VCaP (cell line): Measurements from ENCODE around the gene HSF5.
A peak's percentile ranks its signal among the peaks of the same experiment; 100 is the strongest.

Source experiments
- H3K27ac ChIP-seq: fragments of 450-650 bp; 2 replicates; pipeline ENCODE4 v1.5.1; 2017
- CTCF ChIP-seq: fragments of 450-650 bp; conservative IDR thresholded peaks from 2 replicates; pipeline ENCODE4 v1.5.1; 2017; ENCODE audit warnings: mild to moderate bottlenecking, moderate library complexity

The HSF5 gene

GRCh38 chr17:58390884-58391283 is 97.3 kb downstream of the HSF5 start:
- peak overlapping the region; percentile 90 for H3K27ac ChIP-seq
- TF ChIP-seq CTCF: no peak

- peak overlapping the region; percentile 90 for H3K27ac ChIP-seq
- no peak for TF ChIP-seq CTCF
Measured at GRCh38 chr17:58388302-58389190, 99.7 kb downstream of the HSF5 start.

GRCh38 chr17:58387834-58388233 is 100.4 kb downstream of the HSF5 start:
- no peak for TF ChIP-seq CTCF

GRCh38 chr17:58386708-58387107 is 101.5 kb downstream of the HSF5 start:
- TF ChIP-seq CTCF: no peak
- peak overlapping the region; percentile 90 for H3K27ac ChIP-seq

More at GRCh38 chr17:58387834-58388233, 100.4 kb downstream of the HSF5 start:
- H3K27ac ChIP-seq: peak overlapping the region; percentile 90

- TF ChIP-seq CTCF: no peak
- H3K27ac ChIP-seq: no peak overlapping the region
Measured at GRCh38 chr17:58385359-58385899, 102.8 kb downstream of the HSF5 start.

- TF ChIP-seq CTCF: no peak
- H3K27ac ChIP-seq: no peak overlapping the region
Measured at GRCh38 chr17:58384897-58385296, 103.3 kb downstream of the HSF5 start.

GRCh38 chr17:58383892-58384462 is 104.2 kb downstream of the HSF5 start:
- peak overlapping the region; percentile 56 for H3K27ac ChIP-seq
- TF ChIP-seq CTCF: no peak
